Esophagus muscularis mucosa (tissue), 3 donors: Measurements from ENCODE around the gene UNC13A.

Experiments
- POLR2AphosphoS5 ChIP-seq, 2 donors: sonication (generic); formaldehyde crosslinking; IDR thresholded peaks; one replicate each; pipeline ENCODE4 v1.6.1; 2017; ENCODE audit warnings: antibody characterized with exemption in 2 of 2
- TF ChIP-seq, protein P1 (sequence below), 3 experiments: fragments of 200-600 bp in 2 of 3; fragments of 450-650 bp in 1 of 3; sonication (generic) in 2 of 3; IDR thresholded peaks; one replicate each; pipeline ENCODE4 v1.5.1; 2017 to 2019; ENCODE audit warnings: antibody characterized with exemption in 3 of 3, mild to moderate bottlenecking in 2 of 3, moderate library complexity in 1 of 3

DNA sequence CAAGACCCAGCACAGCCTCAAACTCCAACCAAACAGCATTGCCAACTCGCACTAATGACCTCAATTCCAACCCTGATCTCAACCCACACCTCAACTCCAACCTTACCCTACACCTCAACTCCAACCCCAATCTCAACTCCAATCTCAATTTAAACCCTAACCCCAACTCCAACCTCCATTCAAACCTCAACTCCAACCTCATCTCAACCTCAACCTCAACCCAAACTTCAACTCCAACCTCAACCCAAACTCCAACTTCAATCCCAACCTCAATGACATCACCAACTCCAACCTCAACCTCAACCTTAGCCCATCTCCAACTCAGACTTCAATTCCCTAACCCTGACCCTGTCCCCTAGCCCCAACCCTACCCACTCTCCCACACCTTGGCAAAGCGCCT is 58.4 kb downstream of the UNC13A start:
- no peak for TF ChIP-seq POLR2AphosphoS5 (IDR thresholded peaks at IDR 0.05)
- TF ChIP-seq, protein P1, sequence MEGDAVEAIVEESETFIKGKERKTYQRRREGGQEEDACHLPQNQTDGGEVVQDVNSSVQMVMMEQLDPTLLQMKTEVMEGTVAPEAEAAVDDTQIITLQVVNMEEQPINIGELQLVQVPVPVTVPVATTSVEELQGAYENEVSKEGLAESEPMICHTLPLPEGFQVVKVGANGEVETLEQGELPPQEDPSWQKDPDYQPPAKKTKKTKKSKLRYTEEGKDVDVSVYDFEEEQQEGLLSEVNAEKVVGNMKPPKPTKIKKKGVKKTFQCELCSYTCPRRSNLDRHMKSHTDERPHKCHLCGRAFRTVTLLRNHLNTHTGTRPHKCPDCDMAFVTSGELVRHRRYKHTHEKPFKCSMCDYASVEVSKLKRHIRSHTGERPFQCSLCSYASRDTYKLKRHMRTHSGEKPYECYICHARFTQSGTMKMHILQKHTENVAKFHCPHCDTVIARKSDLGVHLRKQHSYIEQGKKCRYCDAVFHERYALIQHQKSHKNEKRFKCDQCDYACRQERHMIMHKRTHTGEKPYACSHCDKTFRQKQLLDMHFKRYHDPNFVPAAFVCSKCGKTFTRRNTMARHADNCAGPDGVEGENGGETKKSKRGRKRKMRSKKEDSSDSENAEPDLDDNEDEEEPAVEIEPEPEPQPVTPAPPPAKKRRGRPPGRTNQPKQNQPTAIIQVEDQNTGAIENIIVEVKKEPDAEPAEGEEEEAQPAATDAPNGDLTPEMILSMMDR (IDR thresholded peaks at IDR 0.05), result no peak
